Body of pancreas (tissue), 4 donors: ENCODE results near the gene ARHGEF3. TPM values are rescaled to one million over a fixed set of nuclear protein-coding genes. Genes with fewer than 3 reads are reported as not detected.
A peak's percentile ranks its signal among the peaks of the same experiment; 100 is the strongest.
"Not testable (repeated sequence)": the region's sequence is repeated elsewhere in the genome, so short reads cannot be mapped to it uniquely, and the experiment has no call there.

Experiments
- ATAC-seq: fragments of 150-250 bp; one replicate; pipeline ENCODE4 v1.9.1; 2016
- DNase-seq, 4 donors: peaks; one replicate each; pipeline ENCODE4 v3.0.0-alpha.2; 2019
- H3K27ac ChIP-seq, 4 donors: fragments of 200-600 bp; sonication (generic); 1 replicate in 3 of 4; 2 replicates in 1 of 4; pipeline versions ENCODE4 v1.5.1 to v1.6.1; 2016 to 2019; ENCODE audit warnings: mild to moderate bottlenecking in 1 of 4, mixed read lengths in 1 of 4, moderate library complexity in 1 of 4
- H3K27me3 ChIP-seq, 2 donors: fragments of 200-600 bp; sonication (generic); one replicate each; pipeline ENCODE4 v1.6.0; 2016; ENCODE audit warnings: mild to moderate bottlenecking in 1 of 2
- H3K36me3 ChIP-seq, 2 donors: fragments of 200-600 bp; sonication (generic); replicated peaks in 1 of 2; 2 replicates each; pipeline ENCODE4 v1.5.1; 2016; ENCODE audit warnings: low read depth in 2 of 2; ENCODE audit not compliant: insufficient read depth in 1 of 2
- H3K4me1 ChIP-seq: fragments of 200-600 bp; sonication (generic); one replicate; pipeline ENCODE4 v1.6.0; 2016
- H3K4me3 ChIP-seq, 2 donors: fragments of 200-600 bp; sonication (generic); 1 replicate in 1 of 2; 2 replicates in 1 of 2; pipeline ENCODE4 v1.5.1; 2016 to 2019
- H3K9me3 ChIP-seq, 3 donors: fragments of 200-600 bp; sonication (generic); 1 replicate in 2 of 3; 2 replicates in 1 of 3; pipeline ENCODE4 v1.5.1; 2016
- POLR2A ChIP-seq, 3 donors: fragments of 450-650 bp; IDR thresholded peaks; one replicate each; pipeline ENCODE4 v1.6.1; 2016; ENCODE audit warnings: antibody characterized with exemption in 3 of 3, mild to moderate bottlenecking in 2 of 3
- WGBS, 2 donors: methylation state at CpG; one replicate each; pipeline ENCODE4 v1.1.5; 2017; 5-methylcytosine and 5-hydroxymethylcytosine counted together
- intact Hi-C: fragments of 100-400 bp; cut with DNase I; formaldehyde crosslinking; loops from one replicate; pipeline ENCODE4 v1.15.1; 2023
- total RNA-seq, 2 donors: library from RNA; depleted of rRNA; stranded (reverse); fragments of >200 nt; gene quantifications; one replicate each; pipeline ENCODE4 v1.1.0, GENCODE V29; 2016
- TF ChIP-seq, protein P1 (sequence below), 7 experiments: fragments of 450-650 bp in 4 of 7; fragments of 200-600 bp in 3 of 7; sonication (generic) in 3 of 7; IDR thresholded peaks; one replicate each; pipeline ENCODE4 v1.5.1; 2016 to 2019; ENCODE audit warnings: antibody characterized with exemption in 7 of 7

ARHGEF3 gene
- total RNA-seq, 2 donors from 2014 or later = 27.4 to 38.7 TPM

GRCh38 chr3:56759532-56759931 lies 42.2 kb downstream of the ARHGEF3 start:
- intact Hi-C loops = no loop called here
- H3K4me1 ChIP-seq = peaks cover 67% of the 10 kb centered on the region
- ATAC-seq (no peak), DNase-seq (no peak)
- no peaks in the 10 kb centered on the region for H3K36me3 ChIP-seq
- TF ChIP-seq, protein P1, sequence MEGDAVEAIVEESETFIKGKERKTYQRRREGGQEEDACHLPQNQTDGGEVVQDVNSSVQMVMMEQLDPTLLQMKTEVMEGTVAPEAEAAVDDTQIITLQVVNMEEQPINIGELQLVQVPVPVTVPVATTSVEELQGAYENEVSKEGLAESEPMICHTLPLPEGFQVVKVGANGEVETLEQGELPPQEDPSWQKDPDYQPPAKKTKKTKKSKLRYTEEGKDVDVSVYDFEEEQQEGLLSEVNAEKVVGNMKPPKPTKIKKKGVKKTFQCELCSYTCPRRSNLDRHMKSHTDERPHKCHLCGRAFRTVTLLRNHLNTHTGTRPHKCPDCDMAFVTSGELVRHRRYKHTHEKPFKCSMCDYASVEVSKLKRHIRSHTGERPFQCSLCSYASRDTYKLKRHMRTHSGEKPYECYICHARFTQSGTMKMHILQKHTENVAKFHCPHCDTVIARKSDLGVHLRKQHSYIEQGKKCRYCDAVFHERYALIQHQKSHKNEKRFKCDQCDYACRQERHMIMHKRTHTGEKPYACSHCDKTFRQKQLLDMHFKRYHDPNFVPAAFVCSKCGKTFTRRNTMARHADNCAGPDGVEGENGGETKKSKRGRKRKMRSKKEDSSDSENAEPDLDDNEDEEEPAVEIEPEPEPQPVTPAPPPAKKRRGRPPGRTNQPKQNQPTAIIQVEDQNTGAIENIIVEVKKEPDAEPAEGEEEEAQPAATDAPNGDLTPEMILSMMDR (IDR thresholded peaks at IDR 0.05) = no peak
- no peak for TF ChIP-seq POLR2A (IDR thresholded peaks at IDR 0.05)
- H3K27ac ChIP-seq = peak overlapping the region; percentile 6 to 87 (median 70)
- H3K27me3 ChIP-seq = no peaks in the 10 kb centered on the region
- no peaks in the 10 kb centered on the region for H3K9me3 ChIP-seq
- WGBS, 2 donors = 76 to 85% methylated on average over 3 of the region's 3 CpGs
- no peak overlapping the region for H3K4me3 ChIP-seq

DNA sequence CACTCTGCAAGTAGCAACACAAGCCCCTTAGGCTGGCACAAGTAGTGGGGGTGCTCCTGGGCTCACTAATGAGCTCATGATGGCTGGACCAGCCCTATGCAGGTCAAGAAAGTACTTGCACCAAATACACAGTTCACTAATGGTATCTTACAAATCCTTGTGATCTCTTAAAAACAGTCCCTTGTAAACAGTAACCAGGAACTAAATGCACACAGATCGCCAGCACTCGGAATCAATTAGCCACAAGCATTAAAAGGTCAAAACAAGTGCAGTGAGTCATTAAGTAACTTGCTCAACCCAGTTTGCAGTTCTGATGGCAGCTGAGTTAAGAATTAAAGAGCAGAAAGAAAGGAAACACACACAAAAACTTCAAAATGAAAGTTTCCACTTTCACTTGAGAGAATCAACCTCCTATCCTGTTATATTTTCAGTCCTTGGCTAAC lies 43.2 kb downstream of the ARHGEF3 start:
- peak overlapping the region; percentile 60 to 87 (median 70) for H3K27ac ChIP-seq
- peaks cover 63% of the 10 kb centered on the region for H3K4me1 ChIP-seq
- no peaks in the 10 kb centered on the region for H3K27me3 ChIP-seq
- WGBS, 2 donors = 0 to 5% methylated on average over 2 of the region's 2 CpGs
- ATAC-seq (peak; percentile 93), DNase-seq (peak; percentile 53 to 84 (median 65))
- peaks cover 0 to 3% of the 10 kb centered on the region in 2 donors for H3K36me3 ChIP-seq
- intact Hi-C loops = no loop called here
- no peaks in the 10 kb centered on the region for H3K9me3 ChIP-seq
- no peak overlapping the region for H3K4me3 ChIP-seq
- TF ChIP-seq, protein P1 (IDR thresholded peaks at IDR 0.05) = no peak
- TF ChIP-seq POLR2A (IDR thresholded peaks at IDR 0.05) = no peak

DNA sequence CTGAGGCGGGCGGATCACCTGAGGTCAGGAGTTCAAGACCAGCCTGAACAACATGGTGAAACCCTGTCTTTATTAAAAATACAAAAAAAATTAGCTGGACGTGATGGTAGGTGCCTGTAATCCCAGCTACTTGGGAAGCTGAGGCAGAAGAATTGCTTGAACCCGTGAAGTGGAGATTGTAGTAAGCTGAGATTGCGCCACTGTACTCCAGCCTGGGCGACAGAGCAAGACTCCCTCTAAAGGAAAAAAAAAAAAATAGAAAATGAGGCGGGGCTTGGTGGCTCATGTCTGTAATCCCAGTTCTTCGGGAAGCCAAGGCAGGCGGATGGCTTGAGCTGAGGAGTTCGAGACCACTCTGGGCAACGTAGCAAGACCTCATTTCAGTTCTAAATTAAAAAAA lies 43.7 kb downstream of the ARHGEF3 start:
- peaks cover 62% of the 10 kb centered on the region for H3K4me1 ChIP-seq
- WGBS, 2 donors = 80 to 91% methylated on average over 11 of the region's 11 CpGs
- H3K9me3 ChIP-seq, ATAC-seq, H3K4me3 ChIP-seq, H3K27me3 ChIP-seq, H3K36me3 ChIP-seq, intact Hi-C loops, DNase-seq: not testable (repeated sequence)
- peak overlapping the region in 3 of 4 donors; percentile 68 to 87 (median 72) for H3K27ac ChIP-seq

- H3K27ac ChIP-seq = peak overlapping the region in 3 of 4 donors; percentile 34 to 69 (median 53)
- H3K9me3 ChIP-seq = no peaks in the 10 kb centered on the region
- H3K36me3 ChIP-seq = peaks cover 0 to 5% of the 10 kb centered on the region in 2 donors
- no peaks in the 10 kb centered on the region for H3K27me3 ChIP-seq
- 56 to 63% methylated on average over 21 of the region's 21 CpGs for WGBS, 2 donors
- TF ChIP-seq, protein P1 (IDR thresholded peaks at IDR 0.05) = no peak
- no peak for TF ChIP-seq POLR2A (IDR thresholded peaks at IDR 0.05)
- no peak overlapping the region for H3K4me3 ChIP-seq
- ATAC-seq (no peak), DNase-seq (peak in 1 of 4 donors; percentile 34)
- intact Hi-C loops = no loop called here
- H3K4me1 ChIP-seq = peaks cover 71% of the 10 kb centered on the region
These were observed 46.9 kb downstream of the ARHGEF3 start for GRCh38 chr3:56754741-56755417.

DNA sequence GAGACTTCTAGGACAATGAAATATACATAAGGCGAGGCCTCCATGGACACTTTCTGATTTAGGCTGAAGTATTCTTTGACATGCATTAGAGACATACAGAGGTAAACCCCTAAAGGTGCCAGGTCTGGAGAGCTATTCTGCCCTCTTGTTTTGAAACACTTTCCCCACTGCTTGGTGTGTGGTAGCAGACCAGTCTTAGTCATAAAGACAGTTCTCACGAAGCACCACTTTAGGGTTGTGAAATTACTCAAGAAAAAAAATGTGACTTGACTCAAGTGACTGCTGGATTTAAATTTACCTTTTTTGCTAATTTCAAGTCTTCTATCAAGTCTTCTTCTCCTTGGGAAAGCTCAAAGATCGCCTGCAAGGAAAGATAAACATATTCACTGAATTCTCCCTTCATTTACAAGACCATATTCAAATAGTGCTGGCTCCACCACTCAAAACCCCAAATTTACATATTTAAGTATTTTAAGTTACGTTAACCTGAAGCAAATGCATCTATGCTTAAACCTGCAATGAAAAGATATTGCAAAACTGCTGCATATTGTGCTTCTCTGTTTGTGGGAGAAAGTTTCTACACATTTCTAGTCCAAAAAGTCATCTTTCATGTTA lies 48.4 kb downstream of the ARHGEF3 start:
- ATAC-seq (no peak), DNase-seq (no peak)
- 55 to 64% methylated on average over 4 of the region's 4 CpGs for WGBS, 2 donors
- Histone ChIP-seq H3K27me3 (no peaks in the 10 kb centered on the region), H3K27ac (peak overlapping the region in 1 of 4 donors; percentile 69), H3K4me3 (no peak overlapping the region), H3K9me3 (no peaks in the 10 kb centered on the region), H3K36me3 (peaks cover 0 to 5% of the 10 kb centered on the region in 2 donors), H3K4me1 (peaks cover 74% of the 10 kb centered on the region)
- TF ChIP-seq, protein P1 (IDR thresholded peaks at IDR 0.05) = no peak
- TF ChIP-seq POLR2A (IDR thresholded peaks at IDR 0.05) = no peak
- intact Hi-C loops = no loop called here
